K562 (cell line): ENCODE measurements around the gene MOK. TPM values are rescaled to one million over a fixed set of nuclear protein-coding genes. Genes with fewer than 3 reads are reported as not detected.
"Not testable (repeated sequence)": the region's sequence is repeated elsewhere in the genome, so short reads cannot be mapped to it uniquely, and the experiment has no call there.

Source experiments
- ATAC-seq: fragments of 200-7000 bp; cut with Tn5 transposase; 3 replicates; pipeline ENCODE4 v1.9.1; 2020; ENCODE audit warnings: moderate library complexity
- BruUV-seq: library from RNA; stranded (reverse); fragments of 400-500 nt; replicated peaks from 2 replicates; lab custom pipeline; 2021; lab: Mats Ljungman, UMichigan
- CTCF ChIA-PET: fragments of 300-600 bp; formaldehyde crosslinking; extraction: SDS; loops from one replicate; lab custom pipeline; 2021; ENCODE audit warnings: low intra/inter-chr PET ratio; lab: Yijun Ruan, JAX
- POLR2A ChIA-PET: fragments of 300-600, 350-650 bp; sonication (Branson Sonifier 250); formaldehyde crosslinking; extraction: SDS; loops from one replicate; lab custom pipeline; 2021; ENCODE audit warnings: antibody characterized with exemption, inconsistent platforms; lab: Yijun Ruan, JAX
- DNase-seq, 4 experiments: peaks; one replicate each; pipeline versions ENCODE4 v3.0.0 to v3.0.0-alpha.2; 2011 to 2018; ENCODE audit warnings: low spot score in 3 of 4, mixed read lengths in 3 of 4; ENCODE audit errors: extremely low read depth in 1 of 4
- FAIRE-seq: peaks from 2 replicates; lab custom pipeline; 2011; peaks lifted over from hg19 to GRCh38; lab: Jason Lieb, UNC
- H2AFZ ChIP-seq: 2 replicates; pipeline ENCODE4 v1.6.0; 2011; ENCODE audit warnings: low read depth, low read length, control low read depth, inconsistent platforms
- H3K27ac ChIP-seq: fragments of 200-600 bp; 3 replicates; pipeline ENCODE4 v1.8.0; 2011; ENCODE audit warnings: low read depth, mild to moderate bottlenecking, control low read depth, inconsistent platforms, low read length, moderate library complexity, mixed read lengths; ENCODE audit errors: extremely low read depth
- H3K27me3 ChIP-seq, 2 experiments: fragments of 300-600 bp in 1 of 2; 2 replicates in 1 of 2; 3 replicates in 1 of 2; pipeline versions ENCODE4 v1.6.0 to v1.8.0; 2011; ENCODE audit warnings: inconsistent platforms in 2 of 2, low read length in 2 of 2, mild to moderate bottlenecking in 1 of 2, mixed read lengths in 1 of 2, moderate library complexity in 1 of 2; ENCODE audit not compliant: control insufficient read depth in 2 of 2, insufficient read depth in 2 of 2
- H3K36me3 ChIP-seq: fragments of 300-600 bp; 3 replicates; pipeline ENCODE4 v1.8.0; 2011; ENCODE audit warnings: mild to moderate bottlenecking, low read length, inconsistent platforms; ENCODE audit not compliant: control insufficient read depth, insufficient read depth
- H3K4me1 ChIP-seq, 2 experiments: fragments of 200-600 bp in 1 of 2; replicated peaks in 1 of 2; 2 replicates in 1 of 2; 3 replicates in 1 of 2; pipeline versions ENCODE4 v1.5.1 to v1.8.0; 2011; ENCODE audit warnings: inconsistent platforms in 2 of 2, low read length in 2 of 2, mild to moderate bottlenecking in 1 of 2, mixed read lengths in 1 of 2, moderate library complexity in 1 of 2; ENCODE audit not compliant: control insufficient read depth in 2 of 2, insufficient read depth in 2 of 2
- H3K4me2 ChIP-seq: 2 replicates; pipeline ENCODE4 v1.6.1; 2011; ENCODE audit warnings: low read length, control low read depth, inconsistent platforms, mixed read lengths; ENCODE audit not compliant: insufficient read depth
- H3K4me3 ChIP-seq: fragments of 200-600 bp; sonication (generic), shearing (Covaris generic); 2 replicates; pipeline ENCODE4 v1.5.1; 2016; ENCODE audit warnings: control low read depth, inconsistent platforms
- H3K79me2 ChIP-seq: fragments of 200-600 bp; 3 replicates; pipeline ENCODE4 v1.8.0; 2011; ENCODE audit warnings: low read length, inconsistent platforms; ENCODE audit not compliant: control insufficient read depth, insufficient read depth
- H3K9ac ChIP-seq, 2 experiments: 2 replicates each; pipeline versions ENCODE4 v1.6.0 to v1.6.1; 2011; ENCODE audit warnings: low read depth in 2 of 2, low read length in 2 of 2, control low read depth in 1 of 2, inconsistent platforms in 1 of 2, mild to moderate bottlenecking in 1 of 2, mixed read lengths in 1 of 2; ENCODE audit not compliant: insufficient read depth in 1 of 2
- H3K9me1 ChIP-seq: one replicate; pipeline ENCODE4 v1.6.0; 2011; ENCODE audit warnings: inconsistent platforms, mild to moderate bottlenecking, low read length, moderate library complexity; ENCODE audit not compliant: control insufficient read depth, insufficient read depth
- H3K9me3 ChIP-seq: replicated peaks from 2 replicates; pipeline ENCODE4 v1.5.1; 2011; ENCODE audit warnings: low read depth, low read length, inconsistent platforms; ENCODE audit not compliant: control insufficient read depth, insufficient read depth
- H4K20me1 ChIP-seq: replicated peaks from 2 replicates; pipeline ENCODE4 v1.6.1; 2011; ENCODE audit warnings: low read length, inconsistent platforms, mixed read lengths; ENCODE audit not compliant: control insufficient read depth, insufficient read depth
- CBX3 ChIP-seq, 2 experiments: IDR thresholded peaks; 1 replicate in 1 of 2; 2 replicates in 1 of 2; pipeline ENCODE4 v1.6.1; 2012; ENCODE audit warnings: inconsistent platforms in 2 of 2, low read length in 2 of 2, borderline replicate concordance in 1 of 2, control low read depth in 1 of 2
- EP400 ChIP-seq: fragments of 450-650 bp; IDR thresholded peaks from 2 replicates; pipeline ENCODE4 v1.6.1; 2017; ENCODE audit warnings: antibody characterized with exemption, mild to moderate bottlenecking, moderate library complexity
- KDM1A ChIP-seq, 2 experiments: fragments of 450-650 bp; IDR thresholded peaks; 2 replicates each; pipeline ENCODE4 v1.6.1; 2016; ENCODE audit warnings: mild to moderate bottlenecking in 2 of 2
- SRF ChIP-seq, 2 experiments: fragments of 250-450, 450-650 bp in 1 of 2; sonication (Bioruptor Pico) in 1 of 2; sonication (generic) in 1 of 2; formaldehyde crosslinking; IDR thresholded peaks; 2 replicates each; pipeline versions ENCODE4 v1.5.0 to v1.5.1; 2020 to 2022; ENCODE audit warnings: mild to moderate bottlenecking in 1 of 2, missing genetic modification reagents in 1 of 2
- TEAD4 ChIP-seq, 2 experiments: sonication (generic) in 1 of 2; formaldehyde crosslinking in 1 of 2; IDR thresholded peaks; 2 replicates each; pipeline versions ENCODE4 v1.6.1 to v1.8.0; 2012 to 2022; ENCODE audit warnings: borderline replicate concordance in 1 of 2, inconsistent platforms in 1 of 2, low read length in 1 of 2, mild to moderate bottlenecking in 1 of 2, missing genetic modification reagents in 1 of 2
- WGBS: fragments of 100-300 bp; shearing (Covaris generic); methylation state at CpG from one replicate; pipeline ENCODE4 v1.1.6; 2016; ENCODE audit warnings: low coverage, mixed read lengths; ENCODE audit not compliant: insufficient coverage; ENCODE audit errors: missing lambda C conversion rate; 5-methylcytosine and 5-hydroxymethylcytosine counted together
- in situ Hi-C: fragments of 300-500 bp; cut with MboI; formaldehyde crosslinking; loops from 4 replicates; pipeline ENCODE4 v1.15.0; 2018; ENCODE audit warnings: inconsistent platforms, mixed read lengths
- intact Hi-C: fragments of 100-400 bp; cut with micrococcal nuclease; formaldehyde crosslinking; loops from 2 replicates; pipeline ENCODE4 v1.14.2; 2022
- polyA plus RNA-seq, 8 experiments: library from polyadenylated mRNA; depleted of rRNA in 4 of 8; stranded (reverse) in 5 of 8; unstranded in 3 of 8; fragments of >200 nt; fragmentation: Nextera tagmentation in 2 of 8; fragmentation: Illumina TruSeq in 1 of 8; extraction: Ambion mirVana in 2 of 8; extraction: Trizol in 1 of 8; gene quantifications; 2 replicates each; pipeline versions ENCODE4 v1.2.1 to v1.2.3, GENCODE V29; 2011 to 2014; ENCODE audit warnings: inconsistent platforms in 1 of 8, missing spikeins in 1 of 8
- total RNA-seq, 7 experiments: library from RNA; depleted of rRNA in 6 of 7; stranded (reverse); fragments of >200 nt in 6 of 7; fragmentation: Illumina TruSeq in 2 of 7; extraction: Trizol in 2 of 7; gene quantifications; 2 replicates each; pipeline versions ENCODE4 v1.2.1 to v1.2.3, GENCODE V29; 2011 to 2021; ENCODE audit warnings: low replicate concordance in 1 of 7

MOK gene
- total and polyA plus RNA-seq, 9 of the 15 experiments (the other 6 are each of a cell fraction or from before 2014, with no cell fraction given), result 1.3 to 8.4 (median 5.3) TPM

DNA sequence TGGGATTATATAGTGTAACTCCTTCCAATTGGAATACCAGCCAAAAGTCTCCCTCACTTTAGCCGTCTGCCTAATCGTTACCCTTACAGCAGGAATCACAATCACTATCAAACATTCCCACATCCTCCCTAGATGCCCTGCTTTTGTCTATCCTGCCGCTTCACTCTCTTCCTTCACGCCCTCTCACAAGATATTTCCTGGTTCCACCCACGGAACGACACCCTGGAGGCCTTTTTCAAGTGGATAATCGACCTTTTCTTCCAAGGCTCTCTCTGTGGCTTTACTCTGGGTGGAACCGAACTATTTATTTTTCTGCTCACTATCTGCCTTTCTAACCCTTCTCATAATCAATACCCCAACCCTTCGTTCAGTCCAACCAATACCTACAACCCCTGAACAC lies 58.9 kb downstream of the MOK start:
- TF ChIP-seq SRF (CRISPR knock-in tag; IDR thresholded peaks at IDR 0.05) (no peak), TEAD4 (IDR thresholded peaks at IDR 0.05; ENCODE audit: low read length) (no peak), TEAD4 (CRISPR knock-in tag; IDR thresholded peaks at IDR 0.05; ENCODE audit: borderline replicate concordance) (no peak), KDM1A (IDR thresholded peaks at IDR 0.05) (no peak), EP400 (no peak)
- CTCF ChIA-PET, result no interaction called here
- DNase-seq (no peak), ATAC-seq (no peak), FAIRE-seq (no peak)
- Histone ChIP-seq H2AFZ (no peak overlapping the region), H4K20me1 (no peaks in the 10 kb centered on the region), H3K36me3 (no peaks in the 10 kb centered on the region), H3K4me3 (no peak overlapping the region), H3K79me2 (no peaks in the 10 kb centered on the region), H3K4me1 (peaks cover 6 to 11% of the 10 kb centered on the region in 2 experiments; a peak in 4 of 5 replicates), H3K9ac (no peak overlapping the region), H3K27ac (no peak overlapping the region), H3K4me2 (no peak overlapping the region), H3K9me1 (no peaks in the 10 kb centered on the region), H3K27me3 (no peaks in the 10 kb centered on the region), H3K9me3 (no peaks in the 10 kb centered on the region)
- in situ Hi-C loops (no loop called here), intact Hi-C loops (no loop called here)
- BruUV-seq, result no TSS peak
- WGBS, result 57% methylated on average over 6 of the region's 9 CpGs
- POLR2A ChIA-PET, result no interaction called here

DNA sequence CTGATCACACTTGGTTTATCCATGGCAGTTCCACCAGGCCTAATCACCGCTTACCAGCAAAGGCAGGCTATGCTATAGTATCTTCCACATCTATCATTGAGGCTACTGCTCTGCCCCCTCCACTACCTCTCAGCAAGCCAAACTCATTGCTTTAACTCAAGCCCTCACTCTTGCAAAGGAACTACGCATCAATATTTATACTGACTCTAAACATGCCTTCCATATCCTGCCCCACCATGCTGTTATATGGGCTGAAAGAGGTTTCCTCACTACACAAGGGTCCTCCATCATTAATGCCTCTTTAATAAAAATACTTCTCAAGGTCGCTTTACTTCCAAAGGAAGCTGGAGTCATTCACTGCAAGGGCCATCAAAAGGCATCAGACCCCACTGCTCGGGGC lies 61.2 kb downstream of the MOK start:
- H3K4me1 ChIP-seq, BruUV-seq, DNase-seq, H3K9me3 ChIP-seq, H3K4me3 ChIP-seq, H3K36me3 ChIP-seq, H2AFZ ChIP-seq, H3K27ac ChIP-seq, H3K9ac ChIP-seq, H3K9me1 ChIP-seq, H3K79me2 ChIP-seq, H3K27me3 ChIP-seq, FAIRE-seq, in situ Hi-C loops, H3K4me2 ChIP-seq, ATAC-seq, H4K20me1 ChIP-seq, intact Hi-C loops: not testable (repeated sequence)
- 56% methylated on average over 4 of the region's 4 CpGs for WGBS
- ChIA-PET CTCF (interaction anchor here (0.6 kb wide), 1 partner anchor 16 kb away, joined by 4 read pairs; no protein-coding TSS in a partner anchor), POLR2A (interaction anchor here (0.6 kb wide), 1 partner anchor 29 kb away, joined by 4 read pairs; no protein-coding TSS in a partner anchor)
- TF ChIP-seq CBX3 (IDR thresholded peaks at IDR 0.05; ENCODE audit: borderline replicate concordance in 1 of 2, low read length in 2 of 2), result 0 out of 3 replicates have a peak, but pooled peaks of 1 of the 2 experiments have one; percentile 40
